H1 (cell line): ENCODE data around the gene GPC3. TPM values are rescaled to one million over a fixed set of nuclear protein-coding genes. Genes with fewer than 3 reads are reported as not detected.

Source experiments
- CTCF ChIA-PET: fragments of 300-600 bp; sonication (Branson Sonifier 250); formaldehyde crosslinking; loops from one replicate; lab custom pipeline; 2021; ENCODE audit not compliant: partially characterized antibody; lab: Charles Lee
- POLR2A ChIA-PET: fragments of 300-600 bp; sonication (Branson Sonifier 250); formaldehyde crosslinking; loops from one replicate; lab custom pipeline; 2021; ENCODE audit warnings: inconsistent platforms; ENCODE audit not compliant: partially characterized antibody; lab: Charles Lee
- DNase-seq, 2 experiments: peaks; one replicate each; pipeline versions ENCODE4 v3.0.0 to v3.0.0-alpha.2; 2010 to 2022; ENCODE audit warnings: low spot score in 2 of 2, low read depth in 1 of 2, mixed read lengths in 1 of 2
- FAIRE-seq: peaks from 2 replicates; lab custom pipeline; 2011; peaks lifted over from hg19 to GRCh38; lab: Jason Lieb, UNC
- H2AFZ ChIP-seq: 2 replicates; pipeline ENCODE4 v1.8.1; 2012; ENCODE audit warnings: low read length, inconsistent platforms
- H2AK5ac ChIP-seq: 2 replicates; pipeline ENCODE4 v1.6.1; 2013; ENCODE audit warnings: low read depth, low read length
- H2BK120ac ChIP-seq: replicated peaks from 2 replicates; pipeline ENCODE3; 2013; ENCODE audit warnings: low read depth, low read length, inconsistent platforms
- H2BK12ac ChIP-seq: 2 replicates; pipeline ENCODE4 v1.6.1; 2013; ENCODE audit warnings: low read depth, low read length
- H2BK15ac ChIP-seq: 2 replicates; pipeline ENCODE4 v1.6.1; 2013; ENCODE audit warnings: low read length
- H2BK20ac ChIP-seq: 2 replicates; pipeline ENCODE4 v1.6.1; 2013; ENCODE audit warnings: low read length
- H2BK5ac ChIP-seq: 2 replicates; pipeline ENCODE4 v1.6.1; 2013; ENCODE audit warnings: low read depth, low read length
- H3K14ac ChIP-seq: 2 replicates; pipeline ENCODE4 v1.6.1; 2013; ENCODE audit warnings: inconsistent platforms; ENCODE audit not compliant: insufficient read length
- H3K18ac ChIP-seq: 2 replicates; pipeline ENCODE4 v1.6.1; 2013; ENCODE audit warnings: low read length; ENCODE audit errors: extremely low read depth
- H3K23ac ChIP-seq: 2 replicates; pipeline ENCODE4 v1.6.1; 2013; ENCODE audit warnings: inconsistent platforms; ENCODE audit not compliant: insufficient read length
- H3K23me2 ChIP-seq: 2 replicates; pipeline ENCODE4 v1.6.1; 2013; ENCODE audit warnings: low read depth, low read length
- H3K27ac ChIP-seq: 2 replicates; pipeline ENCODE4 v1.6.1; 2011; ENCODE audit warnings: low read depth, low read length, inconsistent platforms
- H3K27me3 ChIP-seq, 4 experiments: replicated peaks in 1 of 4; 1 replicate in 1 of 4; 2 replicates in 3 of 4; pipeline versions ENCODE4 v1.6.1 to v1.8.1; 2011 to 2013; ENCODE audit warnings: low read length in 3 of 4, mild to moderate bottlenecking in 3 of 4, inconsistent platforms in 2 of 4, mixed read lengths in 2 of 4, moderate library complexity in 1 of 4; ENCODE audit not compliant: control insufficient read depth in 3 of 4, insufficient read depth in 3 of 4; ENCODE audit errors: extremely low read depth in 1 of 4
- H3K36me3 ChIP-seq, 4 experiments: 2 replicates each; pipeline versions ENCODE4 v1.6.1 to v1.8.1; 2011 to 2013; ENCODE audit warnings: mild to moderate bottlenecking in 4 of 4, low read length in 3 of 4, moderate library complexity in 2 of 4, control low read depth in 1 of 4, inconsistent platforms in 1 of 4; ENCODE audit not compliant: insufficient read depth in 4 of 4, control insufficient read depth in 2 of 4
- H3K4ac ChIP-seq: replicated peaks from 2 replicates; pipeline ENCODE3; 2013; ENCODE audit warnings: low read length, low read depth, mixed read lengths, inconsistent platforms; ENCODE audit not compliant: insufficient read length
- H3K4me1 ChIP-seq, 4 experiments: replicated peaks in 1 of 4; 1 replicate in 1 of 4; 2 replicates in 3 of 4; pipeline versions ENCODE4 v1.6.1 to v1.8.1; 2011 to 2013; ENCODE audit warnings: low read length in 3 of 4, inconsistent platforms in 2 of 4, mixed read lengths in 1 of 4; ENCODE audit not compliant: insufficient read depth in 4 of 4, control insufficient read depth in 3 of 4
- H3K4me2 ChIP-seq, 2 experiments: 2 replicates each; pipeline versions ENCODE4 v1.6.1 to v1.8.1; 2011 to 2013; ENCODE audit warnings: low read depth in 2 of 2, low read length in 2 of 2, control low read depth in 1 of 2, inconsistent platforms in 1 of 2, mild to moderate bottlenecking in 1 of 2; ENCODE audit not compliant: insufficient read depth in 1 of 2
- H3K4me3 ChIP-seq, 4 experiments: fragments of 200-600, 300-600 bp in 1 of 4; sonication (generic), shearing (Covaris generic), sonication (Bioruptor Twin) in 1 of 4; 2 replicates each; pipeline versions ENCODE4 v1.5.1 to v1.8.1; 2011 to 2016; ENCODE audit warnings: low read length in 4 of 4, low read depth in 3 of 4, control low read depth in 2 of 4, inconsistent platforms in 2 of 4, mild to moderate bottlenecking in 2 of 4, mixed read lengths in 1 of 4, moderate library complexity in 1 of 4; ENCODE audit not compliant: insufficient read depth in 2 of 4; ENCODE audit errors: extremely low read depth in 1 of 4
- H3K56ac ChIP-seq: replicated peaks from 2 replicates; pipeline ENCODE3; 2013; ENCODE audit warnings: low read depth, mild to moderate bottlenecking, mixed read lengths, low read length, inconsistent platforms; ENCODE audit not compliant: insufficient read length
- H3K79me1 ChIP-seq: 2 replicates; pipeline ENCODE4 v1.6.1; 2013; ENCODE audit warnings: low read depth, low read length, control low read depth
- H3K79me2 ChIP-seq, 2 experiments: 2 replicates each; pipeline versions ENCODE4 v1.6.1 to v1.8.1; 2012 to 2013; ENCODE audit warnings: low read length in 2 of 2, mild to moderate bottlenecking in 2 of 2, inconsistent platforms in 1 of 2; ENCODE audit not compliant: insufficient read depth in 2 of 2, control insufficient read depth in 1 of 2
- H3K9ac ChIP-seq, 4 experiments: replicated peaks in 1 of 4; 1 replicate in 1 of 4; 2 replicates in 3 of 4; pipeline versions ENCODE4 v1.6.1 to v1.8.1; 2011 to 2013; ENCODE audit warnings: low read depth in 3 of 4, low read length in 3 of 4, control low read depth in 2 of 4, mild to moderate bottlenecking in 2 of 4, moderate library complexity in 2 of 4, inconsistent platforms in 1 of 4; ENCODE audit errors: extremely low read depth in 1 of 4
- H3K9me3 ChIP-seq, 2 experiments: 2 replicates each; pipeline versions ENCODE4 v1.6.1 to v1.8.1; 2012 to 2013; ENCODE audit warnings: mild to moderate bottlenecking in 2 of 2, moderate library complexity in 2 of 2, control low read depth in 1 of 2, inconsistent platforms in 1 of 2, low read depth in 1 of 2, low read length in 1 of 2, mixed read lengths in 1 of 2; ENCODE audit not compliant: insufficient read depth in 2 of 2
- H4K20me1 ChIP-seq, 2 experiments: replicated peaks in 1 of 2; 2 replicates each; pipeline versions ENCODE3 to v1.8.1; 2011 to 2013; ENCODE audit warnings: inconsistent platforms in 2 of 2, low read length in 2 of 2, mild to moderate bottlenecking in 1 of 2; ENCODE audit not compliant: insufficient read depth in 2 of 2, control insufficient read depth in 1 of 2
- H4K5ac ChIP-seq: 2 replicates; pipeline ENCODE4 v1.6.1; 2013; ENCODE audit warnings: low read length, low read depth, mixed read lengths, inconsistent platforms; ENCODE audit not compliant: insufficient read length
- H4K8ac ChIP-seq: 2 replicates; pipeline ENCODE4 v1.8.0; 2013; ENCODE audit warnings: mild to moderate bottlenecking, moderate library complexity, low read length, inconsistent platforms; ENCODE audit not compliant: insufficient read depth; ENCODE audit errors: extremely low read depth
- H4K91ac ChIP-seq: replicated peaks from 2 replicates; pipeline ENCODE3; 2013; ENCODE audit warnings: low read length, mixed read lengths, inconsistent platforms; ENCODE audit not compliant: insufficient read length
- EP300 ChIP-seq, 2 experiments: IDR thresholded peaks; 1 replicate in 1 of 2; 2 replicates in 1 of 2; pipeline ENCODE4 v1.6.1; 2011 to 2012; ENCODE audit warnings: low read depth in 2 of 2, low read length in 2 of 2, mild to moderate bottlenecking in 2 of 2, borderline replicate concordance in 1 of 2, inconsistent platforms in 1 of 2, moderate library complexity in 1 of 2
- GABPA ChIP-seq: IDR thresholded peaks from 2 replicates; pipeline ENCODE4 v1.6.1; 2011; ENCODE audit warnings: mild to moderate bottlenecking, low read length, moderate library complexity, borderline replicate concordance; ENCODE audit not compliant: insufficient read depth
- PHF8 ChIP-seq: fragments of 200-600 bp; sonication (generic); conservative IDR thresholded peaks from 2 replicates; pipeline ENCODE4 v1.7.1; 2012; ENCODE audit warnings: low read depth, mild to moderate bottlenecking, inconsistent platforms, low read length, moderate library complexity
- POLR2AphosphoS5 ChIP-seq: IDR thresholded peaks from 2 replicates; pipeline ENCODE4 v1.6.1; 2011; ENCODE audit warnings: low read depth, low read length
- POU5F1 ChIP-seq: IDR thresholded peaks from 2 replicates; pipeline ENCODE4 v1.6.1; 2011; ENCODE audit warnings: low read depth, mild to moderate bottlenecking, low read length, moderate library complexity
- SIRT6 ChIP-seq: IDR thresholded peaks from one replicate; pipeline ENCODE4 v1.7.1; 2012; ENCODE audit warnings: low read length, inconsistent platforms
- YY1 ChIP-seq: IDR thresholded peaks from 2 replicates; pipeline ENCODE4 v1.6.1; 2011; ENCODE audit warnings: low read depth, mild to moderate bottlenecking, low read length
- ZNF274 ChIP-seq: IDR thresholded peaks from 2 replicates; pipeline ENCODE4 v1.7.0; 2012; ENCODE audit warnings: low read length, borderline replicate concordance; ENCODE audit errors: extremely low read depth
- whole genome bisulfite sequencing, 2 experiments: shearing (Covaris generic) in 1 of 2; methylation state at CpG; one replicate each; pipeline versions ENCODE4 v1.1.6 to v1.1.7; 2013 to 2015; ENCODE audit warnings: low lambda C conversion rate in 2 of 2, mixed read lengths in 2 of 2, inconsistent platforms in 1 of 2, low coverage in 1 of 2, missing lambda C conversion rate in 1 of 2; ENCODE audit not compliant: insufficient replicate concordance in 2 of 2, insufficient coverage in 1 of 2, insufficient read length in 1 of 2; ENCODE audit errors: extremely low coverage in 1 of 2, missing lambda C conversion rate in 1 of 2; 5-methylcytosine and 5-hydroxymethylcytosine counted together
- polyA plus RNA-seq, 7 experiments: library from polyadenylated mRNA; depleted of rRNA in 3 of 7; stranded (reverse) in 5 of 7; unstranded in 2 of 7; fragments of >200 nt in 5 of 7; fragments of 200-250 nt in 2 of 7; gene quantifications; 1 replicate in 5 of 7; 2 replicates in 1 of 7; 4 replicates in 1 of 7; pipeline versions ENCODE4 v1.2.1 to v1.2.3, GENCODE V29; 2011 to 2013; ENCODE audit warnings: missing spikeins in 2 of 7, mixed read lengths in 2 of 7
- total RNA-seq: library from RNA; stranded (reverse); fragmentation: NEBNext Ultra II Directional; extraction: Animal tissue kit (Norgen Biotek cat#: 25700); gene quantifications from 2 replicates; pipeline ENCODE4 v1.2.1, GENCODE V29; 2021

GPC3 gene
- total and polyA plus RNA-seq, 2 of the 8 experiments (the other 6 are each of a cell fraction or from before 2014, with no cell fraction given), result 64.8 to 71.9 TPM

DNA sequence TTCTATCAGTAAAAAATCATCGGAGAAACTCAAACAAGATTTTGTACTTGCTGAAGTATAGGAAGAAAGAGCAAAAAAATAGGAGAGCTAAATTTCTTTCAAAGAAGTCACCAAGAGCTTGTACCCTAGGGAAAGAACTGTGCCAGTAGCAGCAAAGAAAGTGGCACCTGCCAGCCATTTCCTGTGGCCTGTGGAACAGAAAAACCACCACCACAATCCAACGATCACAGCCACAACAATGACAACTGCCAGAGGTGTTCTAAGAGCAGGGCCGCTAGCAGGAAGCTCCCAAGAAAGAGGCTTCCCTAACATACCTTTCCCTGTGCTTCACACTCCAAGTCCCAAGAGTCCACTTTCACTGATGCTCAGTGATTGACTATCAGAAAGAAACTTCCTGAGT, 304.0 kb downstream of the GPC3 start:
- no peak for TF ChIP-seq YY1
- TF ChIP-seq ZNF274, result no peak
- no peak for TF ChIP-seq GABPA
- TF ChIP-seq POU5F1, result no peak
- no peak for TF ChIP-seq POLR2AphosphoS5
- no peak for TF ChIP-seq PHF8
- no peak for TF ChIP-seq SIRT6
- no peak for TF ChIP-seq EP300 (IDR thresholded peaks at IDR 0.05; ENCODE audit: borderline replicate concordance in 1 of 2, low read depth in 2 of 2, low read length in 2 of 2)
- DNase-seq, result no peak
- Histone ChIP-seq H3K27me3 (no peaks in the 10 kb centered on the region), H2BK20ac (no peak overlapping the region), H2BK15ac (no peak overlapping the region), H4K8ac (no peak overlapping the region), H2BK12ac (no peak overlapping the region), H3K36me3 (no peaks in the 10 kb centered on the region), H2AFZ (no peak overlapping the region), H3K4me1 (peaks cover 0 to 5% (median 0%) of the 10 kb centered on the region in 4 experiments; a peak in 2 of 7 replicates), H4K5ac (no peak overlapping the region), H3K14ac (no peak overlapping the region), H3K23me2 (no peaks in the 10 kb centered on the region), H3K4me3 (no peak overlapping the region), H3K79me1 (no peaks in the 10 kb centered on the region), H3K18ac (no peak overlapping the region), H3K4me2 (no peak overlapping the region), H4K20me1 (no peaks in the 10 kb centered on the region), H2AK5ac (no peak overlapping the region), H3K4ac (no peak overlapping the region), H3K9ac (no peak overlapping the region), H2BK5ac (no peak overlapping the region), H3K56ac (no peak overlapping the region), H3K27ac (no peak overlapping the region), H4K91ac (no peak overlapping the region), H3K23ac (no peak overlapping the region), H3K79me2 (no peaks in the 10 kb centered on the region), H2BK120ac (no peak overlapping the region), H3K9me3 (no peaks in the 10 kb centered on the region)
- FAIRE-seq, result peak; percentile 48
- ChIA-PET CTCF (interaction anchor here (1.1 kb wide), 1 partner anchor 281 kb away, joined by 3 read pairs; no protein-coding TSS in a partner anchor), POLR2A (no interaction called here)
- 79% methylated on average over 3 of the region's 3 CpGs; no CpG with 5 or more reads in 1 of the 2 experiments for WGBS, 2 experiments
